BJ (cell line): Measurements from ENCODE around the gene CD58. TPM values are rescaled to one million over a fixed set of nuclear protein-coding genes. Genes with fewer than 3 reads are reported as not detected.

Experiments
- CTCF ChIA-PET: fragments of 350-600 bp; formaldehyde crosslinking; extraction: SDS; loops from one replicate; lab custom pipeline; 2021; ENCODE audit warnings: antibody characterized with exemption, inconsistent platforms; lab: Yijun Ruan, JAX
- POLR2A ChIA-PET: fragments of 300-600 bp; sonication (Branson Sonifier 250); formaldehyde crosslinking; extraction: SDS; loops from one replicate; lab custom pipeline; 2021; ENCODE audit warnings: antibody characterized with exemption; lab: Charles Lee
- DNase-seq: peaks from one replicate; pipeline ENCODE4 v3.0.0-alpha.2; 2011; ENCODE audit warnings: low read depth
- H3K27me3 ChIP-seq: 2 replicates; pipeline ENCODE4 v1.6.0; 2011; ENCODE audit warnings: low read length; ENCODE audit not compliant: control insufficient read depth, insufficient read depth
- H3K36me3 ChIP-seq: 2 replicates; pipeline ENCODE4 v1.5.1; 2011; ENCODE audit warnings: low read length; ENCODE audit not compliant: control insufficient read depth, insufficient read depth
- H3K4me3 ChIP-seq: 2 replicates; pipeline ENCODE4 v1.5.1; 2011; ENCODE audit warnings: low read depth, mild to moderate bottlenecking, control low read depth, low read length
- CTCF ChIP-seq: IDR thresholded peaks from 2 replicates; pipeline ENCODE4 v1.5.1; 2011; ENCODE audit warnings: low read depth, mild to moderate bottlenecking, control low read depth, inconsistent platforms, low read length, moderate library complexity; ENCODE audit not compliant: insufficient read depth
- polyA plus RNA-seq: library from polyadenylated mRNA; depleted of rRNA; stranded (reverse); fragments of >200 nt; gene quantifications from 2 replicates; pipeline ENCODE4 v1.2.3, GENCODE V29; 2011

Gene CD58
- polyA plus RNA-seq, 1 experiment, result 11.7 TPM

DNA sequence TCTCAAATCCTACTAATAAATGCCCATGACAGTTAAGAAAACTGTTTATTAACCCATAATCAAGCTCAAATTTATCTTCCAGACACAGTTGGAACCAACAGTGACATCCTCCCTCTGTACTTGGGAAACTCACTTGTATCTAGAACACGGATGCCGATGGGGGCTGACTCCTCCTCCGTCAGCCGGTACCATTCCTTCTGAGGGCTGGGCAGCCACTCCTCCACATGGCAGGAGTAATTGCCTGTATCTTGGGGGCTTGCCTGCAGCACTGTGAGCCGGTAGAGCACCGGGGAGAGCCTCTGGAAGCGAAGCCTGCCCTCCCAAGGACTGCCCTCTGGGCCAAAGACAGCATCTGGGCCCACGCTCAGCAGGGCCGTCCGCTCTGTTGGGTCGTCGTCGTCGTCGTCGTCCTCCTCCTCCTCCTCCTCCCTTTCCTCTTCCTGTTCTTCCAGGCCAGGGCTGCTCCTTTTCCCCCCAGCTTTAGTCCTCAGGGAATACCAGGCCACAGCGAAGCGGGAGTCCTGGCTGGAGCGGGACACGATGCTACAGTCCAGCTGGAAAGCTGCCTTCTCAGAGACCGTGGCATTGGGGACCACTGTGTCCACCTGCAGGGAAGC lies 8.5 kb upstream of the CD58 start:
- no peak for TF ChIP-seq CTCF
- POLR2A ChIA-PET, result no interaction called here
- Histone ChIP-seq H3K4me3 (no peak overlapping the region), H3K36me3 (no peaks in the 10 kb centered on the region), H3K27me3 (peaks cover 4% of the 10 kb centered on the region)
- no peak for DNase-seq
- CTCF ChIA-PET, result no interaction called here

GRCh38 chr1:116578581-116578980 lies 7.8 kb upstream of the CD58 start:
- H3K27me3 ChIP-seq, result peaks cover 4% of the 10 kb centered on the region
- CTCF ChIA-PET, result no interaction called here
- no peaks in the 10 kb centered on the region for H3K36me3 ChIP-seq
- POLR2A ChIA-PET, result no interaction called here
- DNase-seq, result no peak
- H3K4me3 ChIP-seq, result no peak overlapping the region
- TF ChIP-seq CTCF, result no peak

GRCh38 chr1:116577759-116578314 lies 7.0 kb upstream of the CD58 start:
- DNase-seq, result no peak
- no peaks in the 10 kb centered on the region for H3K36me3 ChIP-seq
- peaks cover 4% of the 10 kb centered on the region for H3K27me3 ChIP-seq
- ChIA-PET POLR2A (no interaction called here), CTCF (interaction anchor here (2.5 kb wide), 1 partner anchor 18 kb away, joined by 15 read pairs; no protein-coding TSS in a partner anchor)
- no peak overlapping the region for H3K4me3 ChIP-seq
- no peak for TF ChIP-seq CTCF

- POLR2A ChIA-PET, result no interaction called here
- no peak for DNase-seq
- Histone ChIP-seq H3K4me3 (no peak overlapping the region), H3K36me3 (no peaks in the 10 kb centered on the region), H3K27me3 (peaks cover 4% of the 10 kb centered on the region)
- CTCF ChIA-PET, result interaction anchor here (0.6 to 5.3 kb wide), 13 partner anchors 10 to 436 kb away, joined by 3 to 75 read pairs (median 4); no protein-coding TSS in a partner anchor
- TF ChIP-seq CTCF, result peak; percentile 90
Measured at GRCh38 chr1:116574581-116575291, 3.9 kb upstream of the CD58 start.

DNA sequence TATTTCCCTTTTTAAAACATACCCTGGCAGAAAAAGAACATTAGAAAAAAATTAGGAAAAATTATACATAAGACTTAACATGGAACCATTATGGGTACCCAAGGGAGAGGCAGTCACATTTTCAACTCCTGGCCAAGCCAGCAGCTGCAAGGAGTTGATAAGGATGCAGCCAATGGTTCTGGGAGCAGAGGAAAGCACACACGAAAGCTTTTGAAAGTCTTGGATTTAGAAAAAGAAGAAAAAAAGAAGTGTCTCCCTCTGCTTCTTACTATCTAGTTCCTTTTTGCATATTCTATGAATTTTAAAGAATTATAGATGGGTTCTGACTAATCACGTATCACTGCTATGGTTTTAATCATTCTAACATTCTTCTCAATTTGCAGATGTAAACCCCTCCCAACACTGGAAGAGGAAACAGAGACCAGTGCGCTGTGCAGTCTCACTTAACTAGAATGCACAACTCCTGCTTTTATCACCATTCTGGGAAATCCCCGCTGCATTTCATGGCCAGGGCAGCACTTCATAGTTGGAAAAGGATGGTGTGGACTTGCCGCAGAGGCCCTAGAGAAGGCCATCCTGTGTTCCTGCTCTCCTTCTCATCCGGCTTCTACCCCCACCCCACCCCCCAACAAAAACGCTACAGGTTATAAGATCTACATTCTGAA lies 2.7 kb upstream of the CD58 start:
- CTCF ChIA-PET, result interaction anchor here (0.6 to 5.3 kb wide), 9 partner anchors 11 to 483 kb away, joined by 3 to 75 read pairs (median 4); no protein-coding TSS in a partner anchor
- POLR2A ChIA-PET, result no interaction called here
- no peaks in the 10 kb centered on the region for H3K36me3 ChIP-seq

More for the DNA sequence above, 2.7 kb upstream of the CD58 start:
- no peak for DNase-seq
- Histone ChIP-seq H3K4me3 (no peak overlapping the region), H3K27me3 (peaks cover 4% of the 10 kb centered on the region)
- no peak for TF ChIP-seq CTCF
